Nephron progenitor cell (in vitro differentiated cells): ENCODE measurements around the gene MATR3.

Experiments used
- DNase-seq: peaks from one replicate; pipeline ENCODE4 v3.0.0; 2021
- H3K27ac Mint-ChIP-seq: 2 replicates; pipeline ENCODE4 v1.8.0; 2021; ENCODE audit warnings: mild to moderate bottlenecking, moderate library complexity, mixed read lengths
- H3K27me3 Mint-ChIP-seq: 2 replicates; pipeline ENCODE4 v1.8.0; 2021; ENCODE audit warnings: mild to moderate bottlenecking, low read depth, mixed read lengths; ENCODE audit not compliant: poor library complexity
- H3K36me3 Mint-ChIP-seq: 2 replicates; pipeline ENCODE4 v1.8.0; 2021; ENCODE audit warnings: low read depth, mixed read lengths
- H3K4me1 Mint-ChIP-seq: 2 replicates; pipeline ENCODE4 v1.8.0; 2021; ENCODE audit warnings: mixed read lengths
- H3K4me3 Mint-ChIP-seq: 2 replicates; pipeline ENCODE4 v1.8.0; 2021; ENCODE audit warnings: mild to moderate bottlenecking, moderate library complexity, mixed read lengths
- H3K9me3 Mint-ChIP-seq: 2 replicates; pipeline ENCODE4 v1.8.0; 2021; ENCODE audit warnings: mild to moderate bottlenecking, moderate library complexity, mixed read lengths
- TF ChIP-seq, protein P1 (sequence below): fragments of 200-600 bp; sonication (generic); IDR thresholded peaks from 2 replicates; pipeline ENCODE4 v1.5.0; 2021; ENCODE audit warnings: antibody characterized with exemption

MATR3 gene

DNA sequence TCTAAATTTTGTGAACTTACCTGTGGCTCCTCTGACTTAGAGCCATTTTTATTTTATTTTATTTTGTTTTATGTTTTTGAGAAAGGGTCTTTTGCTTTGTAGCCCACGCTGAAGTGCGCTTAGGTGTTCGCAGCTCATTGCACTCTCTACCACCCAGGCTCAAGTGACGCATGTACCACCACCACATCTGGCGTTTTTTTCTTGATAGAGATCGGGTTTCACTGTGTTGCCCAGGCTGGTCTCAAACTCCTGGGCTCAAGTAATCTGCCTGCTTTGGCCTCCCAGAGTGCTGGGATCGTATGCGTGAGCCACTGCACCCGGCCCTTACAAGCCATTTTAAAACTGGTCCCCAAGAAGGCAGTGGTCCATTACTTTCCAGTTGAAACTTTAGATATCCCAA is 18.5 kb downstream of the MATR3 start:
- Mint-ChIP-seq H3K4me1 (peaks cover 42% of the 10 kb centered on the region), H3K27me3 (no peaks in the 10 kb centered on the region), H3K9me3 (no peaks in the 10 kb centered on the region), H3K36me3 (peaks cover 45% of the 10 kb centered on the region), H3K27ac (peak overlapping the region; percentile 84), H3K4me3 (no peak overlapping the region)
- peak; percentile 30 for DNase-seq
- TF ChIP-seq, protein P1, sequence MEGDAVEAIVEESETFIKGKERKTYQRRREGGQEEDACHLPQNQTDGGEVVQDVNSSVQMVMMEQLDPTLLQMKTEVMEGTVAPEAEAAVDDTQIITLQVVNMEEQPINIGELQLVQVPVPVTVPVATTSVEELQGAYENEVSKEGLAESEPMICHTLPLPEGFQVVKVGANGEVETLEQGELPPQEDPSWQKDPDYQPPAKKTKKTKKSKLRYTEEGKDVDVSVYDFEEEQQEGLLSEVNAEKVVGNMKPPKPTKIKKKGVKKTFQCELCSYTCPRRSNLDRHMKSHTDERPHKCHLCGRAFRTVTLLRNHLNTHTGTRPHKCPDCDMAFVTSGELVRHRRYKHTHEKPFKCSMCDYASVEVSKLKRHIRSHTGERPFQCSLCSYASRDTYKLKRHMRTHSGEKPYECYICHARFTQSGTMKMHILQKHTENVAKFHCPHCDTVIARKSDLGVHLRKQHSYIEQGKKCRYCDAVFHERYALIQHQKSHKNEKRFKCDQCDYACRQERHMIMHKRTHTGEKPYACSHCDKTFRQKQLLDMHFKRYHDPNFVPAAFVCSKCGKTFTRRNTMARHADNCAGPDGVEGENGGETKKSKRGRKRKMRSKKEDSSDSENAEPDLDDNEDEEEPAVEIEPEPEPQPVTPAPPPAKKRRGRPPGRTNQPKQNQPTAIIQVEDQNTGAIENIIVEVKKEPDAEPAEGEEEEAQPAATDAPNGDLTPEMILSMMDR: no peak

DNA sequence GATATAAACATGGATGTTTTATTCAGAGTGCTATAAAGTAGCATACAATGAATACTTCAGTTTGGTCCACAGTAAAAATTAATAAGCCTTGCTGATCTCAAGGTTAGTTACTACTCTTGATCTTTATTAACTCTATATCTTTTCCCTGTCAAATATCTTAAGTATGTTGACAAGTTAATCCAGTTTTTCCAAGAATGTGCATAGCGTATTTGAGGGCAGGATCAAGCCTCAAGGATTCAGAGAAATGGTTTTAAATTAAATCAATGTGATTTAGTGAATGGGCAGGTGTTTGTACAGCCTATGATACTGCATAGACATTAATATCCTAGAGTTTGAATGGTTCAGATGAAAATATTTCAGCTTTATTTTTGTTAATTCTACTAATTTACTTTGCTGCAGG is 20.7 kb downstream of the MATR3 start:
- Mint-ChIP-seq H3K4me1 (peaks cover 24% of the 10 kb centered on the region), H3K27ac (no peak overlapping the region), H3K27me3 (no peaks in the 10 kb centered on the region), H3K9me3 (no peaks in the 10 kb centered on the region), H3K36me3 (peaks cover 45% of the 10 kb centered on the region), H3K4me3 (no peak overlapping the region)
- no peak for DNase-seq
- TF ChIP-seq, protein P1: no peak

DNA sequence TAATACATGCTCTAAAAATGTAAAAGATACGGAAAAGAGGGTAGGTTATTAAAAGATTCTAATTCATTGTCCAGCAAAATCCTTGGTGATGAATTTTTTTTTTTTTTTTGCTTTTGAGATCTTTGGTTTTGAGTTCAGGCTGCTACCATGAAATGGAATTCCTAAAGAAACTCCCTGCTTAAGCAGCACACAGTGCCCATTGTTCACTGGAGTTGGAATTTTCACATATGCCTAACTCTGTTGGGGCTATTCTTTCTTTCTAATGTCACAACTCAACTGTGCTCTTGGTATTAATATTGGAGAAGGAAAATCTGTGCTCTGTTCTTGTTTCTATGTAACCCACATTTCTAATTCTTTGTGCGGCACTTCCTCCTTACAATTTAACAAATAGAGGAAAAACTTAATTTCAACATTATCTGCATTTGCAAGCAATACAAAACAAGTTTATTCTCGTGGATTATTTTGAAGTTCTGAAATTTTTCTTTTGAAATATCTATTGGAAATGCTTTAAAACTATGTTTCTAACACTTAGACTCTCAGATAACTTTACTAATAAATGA is 21.6 kb downstream of the MATR3 start:
- no peaks in the 10 kb centered on the region for H3K9me3 Mint-ChIP-seq
- DNase-seq: no peak
- H3K27me3 Mint-ChIP-seq: no peaks in the 10 kb centered on the region
- H3K4me3 Mint-ChIP-seq: no peak overlapping the region
- TF ChIP-seq, protein P1: no peak
- H3K27ac Mint-ChIP-seq: no peak overlapping the region
- peaks cover 23% of the 10 kb centered on the region for H3K4me1 Mint-ChIP-seq
- peaks cover 48% of the 10 kb centered on the region for H3K36me3 Mint-ChIP-seq

DNA sequence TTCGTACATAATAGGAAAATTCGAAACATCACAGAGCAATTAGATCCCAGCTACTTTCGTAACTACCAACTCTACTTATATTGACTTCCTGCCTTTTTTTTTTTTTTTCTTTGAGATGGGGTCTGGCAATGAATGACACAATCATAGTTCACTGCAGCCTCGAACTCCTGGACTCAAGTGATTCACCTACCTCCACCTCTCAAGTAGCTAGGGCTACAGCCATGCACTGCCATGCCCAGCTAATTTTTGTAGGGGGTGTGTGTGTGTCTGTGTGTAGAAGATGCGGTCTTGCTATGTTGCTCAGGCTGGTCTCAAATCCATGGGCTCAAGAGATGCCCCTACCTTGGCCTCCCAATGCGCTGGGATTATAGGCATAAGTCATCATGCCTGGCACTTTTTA is 42.3 kb downstream of the MATR3 start:
- Mint-ChIP-seq H3K9me3 (no peaks in the 10 kb centered on the region), H3K27ac (peak overlapping the region; percentile 84)
- TF ChIP-seq, protein P1: no peak

DNA sequence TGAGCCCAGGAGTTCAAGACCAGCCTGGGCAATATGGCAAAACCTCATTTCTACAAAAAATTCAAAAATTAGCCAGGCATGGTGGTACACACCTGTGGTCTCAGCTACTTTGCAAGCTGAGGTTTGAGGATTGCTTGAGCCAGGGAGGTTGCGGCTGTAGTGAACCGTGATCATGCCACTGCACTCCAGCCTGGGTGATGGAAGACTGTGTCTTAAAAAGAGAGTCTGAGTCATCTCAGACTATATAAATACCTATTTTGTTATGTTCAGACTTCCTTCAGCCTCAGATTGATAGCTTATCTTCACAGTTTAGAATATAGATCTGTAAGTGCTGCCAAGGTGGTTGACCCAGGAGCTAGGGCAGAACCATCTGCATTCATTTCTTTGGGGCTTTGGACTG is 46.5 kb downstream of the MATR3 start:
- no peak overlapping the region for H3K27ac Mint-ChIP-seq
- TF ChIP-seq, protein P1: no peak
- peaks cover 33% of the 10 kb centered on the region for H3K4me1 Mint-ChIP-seq
- DNase-seq: no peak
- no peak overlapping the region for H3K4me3 Mint-ChIP-seq
- H3K36me3 Mint-ChIP-seq: peaks cover 21% of the 10 kb centered on the region
- peaks cover 13% of the 10 kb centered on the region for H3K9me3 Mint-ChIP-seq
- peaks cover 12% of the 10 kb centered on the region for H3K27me3 Mint-ChIP-seq

More for the DNA sequence above, 42.3 kb downstream of the MATR3 start:
- no peaks in the 10 kb centered on the region for H3K4me1 Mint-ChIP-seq
- H3K27me3 Mint-ChIP-seq: peaks cover 7% of the 10 kb centered on the region
- H3K4me3 Mint-ChIP-seq: no peak overlapping the region
- DNase-seq: no peak
- peaks cover 23% of the 10 kb centered on the region for H3K36me3 Mint-ChIP-seq

DNA sequence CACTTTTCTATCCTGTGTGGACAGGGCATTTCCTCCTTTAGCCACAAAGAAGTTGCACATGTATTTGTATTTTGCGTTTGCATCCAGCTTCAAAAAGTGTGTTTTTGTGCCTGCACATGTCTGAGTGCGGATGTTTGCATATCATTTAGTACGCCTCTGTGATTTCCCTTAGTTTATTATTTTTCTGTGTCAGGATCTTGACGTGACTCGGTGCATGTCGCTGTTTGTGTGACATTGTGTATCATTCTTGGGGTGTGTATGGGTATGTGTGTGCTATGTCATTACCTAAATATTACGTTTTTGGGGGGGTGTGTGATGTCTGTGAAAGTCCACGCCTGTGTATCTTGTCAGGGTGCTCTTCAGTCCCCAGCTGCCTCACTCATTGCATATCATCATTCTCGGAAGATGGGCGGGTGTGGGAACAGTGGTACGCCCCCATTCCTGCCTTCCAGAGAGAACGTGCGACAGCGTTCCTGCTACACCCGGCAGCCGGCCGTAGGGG is 47.7 kb downstream of the MATR3 start:
- Mint-ChIP-seq H3K9me3 (peaks cover 21% of the 10 kb centered on the region), H3K27ac (peak overlapping the region; percentile 99), H3K27me3 (peaks cover 12% of the 10 kb centered on the region), H3K4me1 (peaks cover 33% of the 10 kb centered on the region), H3K36me3 (peaks cover 33% of the 10 kb centered on the region), H3K4me3 (peak overlapping the region; percentile 91)
- DNase-seq: no peak
- TF ChIP-seq, protein P1: no peak
